Measurements from ENCODE around the gene DENND1A.
A peak's percentile ranks its signal among the peaks of the same experiment; 100 is the strongest.

The DENND1A gene

DNA sequence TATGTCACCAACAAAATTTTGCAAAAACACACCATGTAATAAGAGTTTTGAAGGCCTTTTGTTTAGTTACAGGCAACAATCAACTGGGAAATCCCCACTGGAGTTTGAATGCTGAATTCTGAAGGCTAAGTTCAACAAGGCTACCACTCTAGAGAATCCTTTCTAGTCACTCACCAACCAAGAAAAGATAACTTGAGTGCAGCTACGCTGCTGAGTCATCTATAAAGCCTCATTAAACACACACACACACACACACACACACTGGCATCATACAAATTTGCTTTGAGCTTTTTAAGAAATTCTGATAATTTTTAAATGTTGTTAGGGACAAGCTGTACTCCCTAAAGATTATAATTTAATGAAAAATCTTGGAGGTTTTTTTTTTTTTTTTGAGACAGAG is 219.6 kb downstream of the DENND1A start:
- Histone ChIP-seq H3K27ac (ENCODE audit: low read depth, low read length) (no peak overlapping the region), H3K9ac (ENCODE audit: low read length) (no peak overlapping the region), H3F3A (ENCODE audit: insufficient read depth) (no peaks in the 10 kb centered on the region), H4K20me1 (ENCODE audit: low read depth, low read length) (no peaks in the 10 kb centered on the region), H3K9me2 (replicated peaks; ENCODE audit: insufficient read depth, low read length) (no peaks in the 10 kb centered on the region), H3K36me3 (ENCODE audit: low read length) (no peaks in the 10 kb centered on the region), H3K27me3 (ENCODE audit: low read length) (no peaks in the 10 kb centered on the region), H3K4me2 (ENCODE audit: low read depth, low read length, poor library complexity, severe bottlenecking) (no peak overlapping the region), H3K9me3 (ENCODE audit: insufficient read depth, low read length) (no peaks in the 10 kb centered on the region), H3K4me3 (ENCODE audit: insufficient read depth, low read length, poor library complexity, severe bottlenecking) (no peak overlapping the region), H3K79me2 (ENCODE audit: insufficient read depth, low read length) (no peaks in the 10 kb centered on the region), H2AFZ (ENCODE audit: low read depth, low read length, severe bottlenecking) (no peak overlapping the region)
- no peak for TF ChIP-seq CTCF (IDR thresholded peaks at IDR 0.05; ENCODE audit: insufficient read depth, low read length, poor library complexity, severe bottlenecking)
- TF ChIP-seq EZH2phosphoT487 (conservative IDR thresholded peaks at IDR 0.05; ENCODE audit: low read length), result no peak

GRCh38 chr9:123702483-123702882 is 227.4 kb downstream of the DENND1A start:
- H3K9ac ChIP-seq (ENCODE audit: low read length), result no peak overlapping the region
- H3K27ac ChIP-seq (ENCODE audit: low read depth, low read length), result no peak overlapping the region
- no peak overlapping the region for H2AFZ ChIP-seq (ENCODE audit: low read depth, low read length, severe bottlenecking)
- no peaks in the 10 kb centered on the region for H4K20me1 ChIP-seq (ENCODE audit: low read depth, low read length)
- peaks cover 7% of the 10 kb centered on the region; the same call in 1 of the 2 replicates for H3K9me3 ChIP-seq (ENCODE audit: insufficient read depth, low read length)
- no peaks in the 10 kb centered on the region for H3F3A ChIP-seq (ENCODE audit: insufficient read depth)
- H3K4me3 ChIP-seq (ENCODE audit: insufficient read depth, low read length, poor library complexity, severe bottlenecking), result no peak overlapping the region
- no peaks in the 10 kb centered on the region for H3K27me3 ChIP-seq (ENCODE audit: low read length)
- H3K79me2 ChIP-seq (ENCODE audit: insufficient read depth, low read length), result no peaks in the 10 kb centered on the region
- no peaks in the 10 kb centered on the region for H3K9me2 ChIP-seq (replicated peaks; ENCODE audit: insufficient read depth, low read length)
- H3K36me3 ChIP-seq (ENCODE audit: low read length), result peaks cover 4% of the 10 kb centered on the region; the same call in 1 of the 2 replicates
- H3K4me2 ChIP-seq (ENCODE audit: low read depth, low read length, poor library complexity, severe bottlenecking), result no peak overlapping the region
- TF ChIP-seq CTCF (IDR thresholded peaks at IDR 0.05; ENCODE audit: insufficient read depth, low read length, poor library complexity, severe bottlenecking) (no peak), EZH2phosphoT487 (conservative IDR thresholded peaks at IDR 0.05; ENCODE audit: low read length) (no peak)

DNA sequence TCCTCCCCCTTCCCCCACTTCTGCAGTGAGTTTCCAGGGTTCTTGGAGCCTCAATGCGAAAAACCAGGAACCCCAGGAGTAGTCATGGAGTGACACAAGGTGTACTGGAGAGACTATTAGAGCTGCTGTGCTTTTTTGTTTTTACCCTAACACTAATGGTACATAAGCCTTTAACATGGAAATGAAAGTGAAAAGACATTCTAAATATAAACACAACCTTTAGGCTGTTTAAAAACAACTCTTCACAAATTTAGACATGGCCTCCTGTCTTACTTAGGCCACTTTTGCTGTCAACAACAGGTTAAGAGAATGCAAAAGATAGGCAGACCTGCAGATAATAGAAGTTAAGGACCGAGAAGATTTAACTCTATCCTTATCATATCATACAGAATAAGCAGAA is 232.2 kb downstream of the DENND1A start:
- H2AFZ ChIP-seq (ENCODE audit: low read depth, low read length, severe bottlenecking), result no peak overlapping the region
- H3F3A ChIP-seq (ENCODE audit: insufficient read depth), result no peaks in the 10 kb centered on the region
- no peak overlapping the region for H3K27ac ChIP-seq (ENCODE audit: low read depth, low read length)
- H4K20me1 ChIP-seq (ENCODE audit: low read depth, low read length), result no peaks in the 10 kb centered on the region
- H3K9me3 ChIP-seq (ENCODE audit: insufficient read depth, low read length), result peaks cover 3% of the 10 kb centered on the region; the same call in 1 of the 2 replicates
- H3K4me3 ChIP-seq (ENCODE audit: insufficient read depth, low read length, poor library complexity, severe bottlenecking), result no peak overlapping the region
- H3K9me2 ChIP-seq (replicated peaks; ENCODE audit: insufficient read depth, low read length), result no peaks in the 10 kb centered on the region
- no peaks in the 10 kb centered on the region for H3K27me3 ChIP-seq (ENCODE audit: low read length)
- no peak for TF ChIP-seq EZH2phosphoT487 (conservative IDR thresholded peaks at IDR 0.05; ENCODE audit: low read length)
- no peak for TF ChIP-seq CTCF (IDR thresholded peaks at IDR 0.05; ENCODE audit: insufficient read depth, low read length, poor library complexity, severe bottlenecking)
- H3K79me2 ChIP-seq (ENCODE audit: insufficient read depth, low read length), result no peaks in the 10 kb centered on the region
- H3K4me2 ChIP-seq (ENCODE audit: low read depth, low read length, poor library complexity, severe bottlenecking), result peak overlapping the region; percentile 26
- H3K9ac ChIP-seq (ENCODE audit: low read length), result no peak overlapping the region
- peaks cover 4% of the 10 kb centered on the region; the same call in 1 of the 2 replicates for H3K36me3 ChIP-seq (ENCODE audit: low read length)

Data from SU-DHL-6 (cell line).